Peyer's patch (tissue), 4 donors: Measurements from ENCODE around the gene PIGQ. TPM values are rescaled to one million over a fixed set of nuclear protein-coding genes. Genes with fewer than 3 reads are reported as not detected.
A peak's percentile ranks its signal among the peaks of the same experiment; 100 is the strongest.

Experiments used
- DNase-seq, 3 donors: peaks; one replicate each; pipeline ENCODE4 v3.0.0-alpha.2; 2017 to 2019
- H3K27ac ChIP-seq, 4 donors: fragments of 200-600 bp; sonication (generic); one replicate each; pipeline ENCODE4 v1.5.1; 2016 to 2019
- H3K27me3 ChIP-seq, 2 donors: fragments of 200-600 bp; sonication (generic); one replicate each; pipeline ENCODE4 v1.5.1; 2019
- H3K36me3 ChIP-seq, 3 donors: fragments of 200-600 bp; sonication (generic); one replicate each; pipeline ENCODE4 v1.5.1; 2016 to 2019
- H3K4me1 ChIP-seq, 4 donors: fragments of 200-600 bp; sonication (generic); one replicate each; pipeline ENCODE4 v1.5.1; 2016 to 2019
- H3K4me3 ChIP-seq, 4 donors: fragments of 200-600 bp; sonication (generic); 1 replicate in 3 of 4; 2 replicates in 1 of 4; pipeline ENCODE4 v1.5.1; 2016 to 2019; ENCODE audit warnings: mild to moderate bottlenecking in 1 of 4
- H3K9me3 ChIP-seq, 4 donors: fragments of 200-600 bp; sonication (generic); one replicate each; pipeline ENCODE4 v1.5.1; 2016 to 2019; ENCODE audit warnings: mild to moderate bottlenecking in 1 of 4
- CTCF ChIP-seq, 6 experiments: fragments of 450-650 bp in 4 of 6; fragments of 200-600 bp in 2 of 6; sonication (generic) in 1 of 6; IDR thresholded peaks; one replicate each; pipeline ENCODE4 v1.5.1; 2017 to 2019; ENCODE audit warnings: antibody characterized with exemption in 6 of 6, mild to moderate bottlenecking in 3 of 6, moderate library complexity in 1 of 6
- POLR2A ChIP-seq, 2 donors: fragments of 450-650 bp; IDR thresholded peaks; one replicate each; pipeline ENCODE4 v1.5.1; 2017; ENCODE audit warnings: antibody characterized with exemption in 2 of 2, mild to moderate bottlenecking in 2 of 2, moderate library complexity in 2 of 2
- total RNA-seq, 4 donors: library from RNA; depleted of rRNA; stranded (reverse); fragments of >200 nt; gene quantifications; one replicate each; pipeline ENCODE4 v1.1.0, GENCODE V29; 2016

The PIGQ gene
- total RNA-seq, 4 donors from 2014 or later = 33.1 to 65.6 (median 55.2) TPM

- peak in 2 of 3 donors; percentile 58 to 68 for DNase-seq
These were observed 15.0 kb upstream of the PIGQ start for GRCh38 chr16:554640-555365.

GRCh38 chr16:555528-556473 lies 14.0 kb upstream of the PIGQ start:
- TF ChIP-seq POLR2A (IDR thresholded peaks at IDR 0.05) = no peak
- no peak for TF ChIP-seq CTCF (IDR thresholded peaks at IDR 0.05)
- no peaks in the 10 kb centered on the region for H3K9me3 ChIP-seq

More at GRCh38 chr16:554640-555365, 15.0 kb upstream of the PIGQ start:
- Histone ChIP-seq H3K36me3 (peaks cover 0 to 40% (median 0%) of the 10 kb centered on the region in 3 donors), H3K9me3 (no peaks in the 10 kb centered on the region), H3K4me3 (no peak overlapping the region), H3K4me1 (peaks cover 0 to 21% (median 2%) of the 10 kb centered on the region in 4 donors), H3K27ac (no peak overlapping the region), H3K27me3 (peaks cover 0 to 7% of the 10 kb centered on the region in 2 donors)
- no peak for TF ChIP-seq POLR2A (IDR thresholded peaks at IDR 0.05)
- no peak for TF ChIP-seq CTCF (IDR thresholded peaks at IDR 0.05)

GRCh38 chr16:556474-557173 lies 13.1 kb upstream of the PIGQ start:
- H3K4me1 ChIP-seq = peaks cover 0 to 23% (median 5%) of the 10 kb centered on the region in 4 donors
- H3K27me3 ChIP-seq = peaks cover 0 to 21% of the 10 kb centered on the region in 2 donors
- DNase-seq = no peak
- TF ChIP-seq POLR2A (IDR thresholded peaks at IDR 0.05) = no peak
- TF ChIP-seq CTCF (IDR thresholded peaks at IDR 0.05) = no peak
- H3K9me3 ChIP-seq = no peaks in the 10 kb centered on the region
- H3K36me3 ChIP-seq = peaks cover 0 to 24% (median 0%) of the 10 kb centered on the region in 3 donors
- no peak overlapping the region for H3K4me3 ChIP-seq
- H3K27ac ChIP-seq = no peak overlapping the region

More at GRCh38 chr16:555528-556473, 14.0 kb upstream of the PIGQ start:
- H3K36me3 ChIP-seq = peaks cover 0 to 32% (median 0%) of the 10 kb centered on the region in 3 donors
- H3K27ac ChIP-seq = no peak overlapping the region
- H3K4me1 ChIP-seq = peaks cover 0 to 23% (median 5%) of the 10 kb centered on the region in 4 donors
- DNase-seq = no peak
- peaks cover 0 to 14% of the 10 kb centered on the region in 2 donors for H3K27me3 ChIP-seq
- no peak overlapping the region for H3K4me3 ChIP-seq

- Histone ChIP-seq H3K4me1 (peaks cover 0 to 23% (median 5%) of the 10 kb centered on the region in 4 donors), H3K9me3 (no peaks in the 10 kb centered on the region), H3K4me3 (no peak overlapping the region), H3K27me3 (peaks cover 0 to 25% of the 10 kb centered on the region in 2 donors), H3K27ac (no peak overlapping the region), H3K36me3 (peaks cover 0 to 14% (median 0%) of the 10 kb centered on the region in 3 donors)
- TF ChIP-seq CTCF (IDR thresholded peaks at IDR 0.05) (no peak), POLR2A (IDR thresholded peaks at IDR 0.05) (no peak)
- no peak for DNase-seq
These were observed 12.1 kb upstream of the PIGQ start for GRCh38 chr16:557463-558297.
